ENCODE data around the gene CHMP6.
"Not testable (repeated sequence)": the region's sequence is repeated elsewhere in the genome, so short reads cannot be mapped to it uniquely, and the experiment has no call there.

The CHMP6 gene

DNA sequence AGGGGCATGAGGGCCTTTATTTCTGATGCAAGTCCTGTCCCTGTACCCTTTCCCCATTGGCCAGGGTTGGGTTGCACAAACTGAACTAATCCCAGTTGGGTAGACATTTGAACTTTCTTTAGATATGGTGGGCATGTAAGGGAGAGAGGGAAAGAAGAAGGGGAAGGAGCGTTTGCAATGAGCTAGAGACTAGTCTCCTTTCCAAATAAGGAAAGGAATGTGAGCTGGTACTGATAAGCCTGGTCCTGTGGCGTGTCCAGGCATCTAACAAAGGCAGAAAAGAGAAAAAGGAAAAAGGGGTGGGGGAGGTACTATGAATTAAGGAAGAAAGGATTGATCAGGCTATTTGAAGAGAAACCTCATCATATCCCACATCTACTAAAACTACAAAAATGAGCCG lies 20.3 kb downstream of the CHMP6 start:
- DNase-seq (ENCODE audit: low read depth): no peak

- no peak for DNase-seq (ENCODE audit: low read depth)
These were observed 21.2 kb downstream of the CHMP6 start for GRCh38 chr17:81012574-81013447.

DNA sequence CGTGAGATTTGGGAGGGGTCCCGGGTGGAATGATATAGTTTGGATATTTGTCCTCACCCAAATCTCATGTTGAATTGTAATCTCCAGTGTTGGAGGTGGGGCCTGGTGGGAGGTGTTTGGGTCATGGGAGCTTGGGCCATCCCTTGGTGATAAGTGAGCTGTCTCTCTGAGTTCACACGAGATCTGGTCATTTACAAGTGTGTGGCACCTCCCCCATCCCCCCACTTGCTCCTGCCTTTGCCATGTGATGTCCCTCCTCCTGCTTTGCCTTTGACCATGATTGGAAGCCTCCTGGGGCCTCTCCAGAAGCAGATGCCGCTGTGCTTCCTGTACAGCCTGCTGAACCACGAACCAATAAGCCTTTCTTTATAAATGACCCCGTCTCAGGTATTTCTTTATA lies 22.0 kb downstream of the CHMP6 start:
- no peak for DNase-seq (ENCODE audit: low read depth)

GRCh38 chr17:81015136-81015535 lies 23.5 kb downstream of the CHMP6 start:
- DNase-seq (ENCODE audit: low read depth): no peak

GRCh38 chr17:81016575-81016974 lies 24.9 kb downstream of the CHMP6 start:
- no peak for DNase-seq (ENCODE audit: low read depth)

DNA sequence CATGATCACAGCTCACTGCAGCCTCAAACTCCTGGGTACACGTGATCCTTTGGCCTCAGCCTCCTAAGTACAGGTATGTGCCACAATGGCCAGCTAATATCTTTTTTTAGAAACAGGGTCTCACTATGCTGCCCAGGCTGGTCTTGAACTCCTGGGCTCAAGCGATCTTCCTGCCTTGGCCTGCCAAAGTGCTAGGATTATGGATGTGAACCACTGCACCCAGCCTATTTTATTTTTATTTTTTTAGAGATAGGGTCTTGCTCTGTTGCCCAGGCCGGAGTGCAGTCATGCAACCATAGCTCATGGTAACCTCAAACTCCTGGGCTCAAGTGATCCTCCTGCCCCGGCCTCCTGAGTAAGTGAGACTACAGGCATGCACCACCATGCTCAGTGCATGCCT lies 25.7 kb downstream of the CHMP6 start:
- not testable (repeated sequence) for DNase-seq (ENCODE audit: low read depth)

DNA sequence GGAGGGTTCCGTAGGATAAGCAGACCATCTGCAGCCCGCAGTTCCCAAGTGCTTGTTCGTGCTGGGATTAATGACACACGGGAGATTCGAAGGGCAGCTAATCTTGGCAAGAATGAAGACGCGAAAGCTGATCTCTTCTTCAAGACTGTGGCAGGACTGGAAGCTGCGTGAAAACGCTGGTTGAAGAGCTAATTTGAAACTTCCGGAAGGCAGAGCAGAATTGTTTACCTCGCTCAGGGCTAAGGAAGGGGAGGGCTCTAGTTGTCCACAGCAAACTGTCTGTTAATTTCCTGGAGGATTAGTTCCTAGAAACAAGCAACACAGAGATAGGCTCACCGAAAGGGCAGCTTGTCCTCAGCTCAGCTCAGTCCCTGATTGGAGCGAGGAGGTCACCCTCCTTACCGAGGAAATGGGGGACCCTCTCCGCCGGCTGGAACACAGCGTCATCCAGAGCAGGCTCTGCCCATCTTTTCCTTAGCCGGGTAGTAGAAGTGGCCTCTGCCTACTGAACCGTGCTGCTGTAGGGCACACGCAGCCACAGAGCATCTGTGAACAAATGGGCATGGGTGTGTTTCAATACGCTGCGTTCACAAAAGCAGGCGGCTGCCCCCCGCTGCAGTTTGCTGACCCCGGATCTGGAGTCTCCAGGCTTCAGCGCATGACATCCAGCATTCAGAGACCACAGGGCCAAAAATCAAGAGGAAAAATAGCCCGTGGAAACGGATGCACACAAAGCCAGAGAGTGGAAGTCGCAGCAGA lies 26.6 kb downstream of the CHMP6 start:
- DNase-seq (ENCODE audit: low read depth): no peak

DNA sequence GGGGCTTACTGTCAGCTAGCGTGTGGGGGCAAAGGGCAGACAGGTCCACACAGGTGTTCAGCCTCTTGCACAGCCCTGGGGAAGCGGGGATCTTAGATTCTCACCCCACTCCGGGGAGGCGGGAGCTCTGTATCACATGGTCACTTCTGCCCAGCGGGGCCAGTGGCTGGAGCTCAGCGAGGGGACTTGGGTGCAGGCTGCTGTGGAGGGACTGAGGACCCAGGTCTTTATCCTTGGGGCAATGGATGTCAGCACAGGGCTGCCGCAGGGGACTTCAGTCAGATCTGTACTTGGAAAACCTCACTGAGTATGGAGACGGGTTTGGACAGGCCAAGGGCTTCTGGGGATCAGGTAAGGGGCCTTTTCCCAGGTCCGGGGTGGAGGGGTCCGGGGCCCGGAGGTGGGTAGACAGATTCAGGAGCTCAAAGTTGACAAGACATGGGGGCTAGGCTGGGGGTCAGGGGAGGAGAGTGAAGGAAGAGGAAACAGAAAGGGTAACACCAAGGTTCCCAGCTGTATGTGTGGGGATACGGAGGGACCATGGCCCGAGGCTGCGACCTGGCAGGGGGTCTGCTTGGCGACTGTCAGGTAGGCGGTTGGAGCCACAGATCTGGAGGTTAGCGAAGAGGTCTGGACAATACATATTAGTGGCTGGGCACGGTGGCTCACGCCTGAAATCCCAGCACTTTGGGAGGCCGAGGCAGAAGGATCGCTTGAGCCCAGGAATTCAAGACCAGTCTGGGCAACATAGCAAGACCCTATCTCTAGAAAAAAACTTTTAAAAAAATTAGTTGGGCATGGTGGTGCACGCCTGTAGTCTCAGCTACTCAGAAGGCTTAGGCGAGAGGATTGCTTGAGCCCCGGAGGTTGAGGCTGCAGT lies 28.2 kb downstream of the CHMP6 start:
- DNase-seq (ENCODE audit: low read depth): no peak

DNA sequence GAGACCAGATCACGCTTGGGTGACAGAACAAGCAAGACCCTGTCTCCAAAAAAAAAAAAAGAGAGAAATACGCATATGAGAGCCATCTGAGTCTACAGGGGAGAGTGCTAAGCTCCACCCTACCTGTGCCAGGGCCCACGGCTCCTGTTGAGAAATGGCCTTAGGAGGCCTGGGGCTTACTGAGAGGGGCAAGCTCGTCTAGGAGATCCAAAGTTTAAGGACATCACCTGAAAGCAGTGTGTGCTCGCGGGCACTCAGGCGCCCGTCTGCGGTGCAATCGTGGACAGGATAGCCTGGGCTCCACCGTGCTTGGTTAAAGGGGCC lies 28.8 kb downstream of the CHMP6 start:
- no peak for DNase-seq (ENCODE audit: low read depth)

DNA sequence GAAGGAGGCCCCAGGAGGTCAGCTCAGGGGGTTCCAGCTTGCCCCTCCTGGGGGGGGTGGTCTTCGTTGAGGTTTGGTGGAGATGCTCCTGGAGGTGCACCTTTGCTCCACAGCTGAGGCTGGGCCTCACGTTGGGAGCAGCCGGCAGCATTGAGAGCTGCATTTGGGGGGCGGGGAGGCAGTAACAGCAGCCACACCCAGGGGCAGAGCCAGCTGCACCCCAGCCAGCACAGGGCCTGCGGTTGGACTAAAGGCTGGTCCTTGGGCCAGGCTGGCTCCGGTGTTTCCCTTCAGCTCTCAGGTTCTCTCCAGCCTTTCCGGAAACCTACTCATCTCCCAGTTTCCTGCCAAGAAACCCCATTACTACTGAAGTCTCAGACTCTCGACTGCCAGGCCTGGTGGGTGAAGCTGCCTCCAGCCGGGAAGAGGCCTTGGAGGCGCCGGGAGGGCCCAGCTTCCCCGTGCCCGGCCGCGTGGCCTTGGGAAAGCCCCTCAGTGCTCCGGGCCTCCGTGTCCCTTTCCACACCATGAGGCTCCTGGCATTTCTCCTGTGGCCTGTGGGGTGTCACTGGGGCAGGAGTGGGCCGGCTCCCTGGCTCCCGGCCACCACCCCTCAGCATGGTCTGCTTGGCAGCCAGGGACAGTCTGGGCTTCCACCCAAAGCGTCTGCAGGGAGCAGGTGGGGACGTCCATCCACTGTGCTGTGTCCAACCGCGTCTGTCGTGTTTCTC lies 29.3 kb downstream of the CHMP6 start:
- DNase-seq (ENCODE audit: low read depth): no peak

DNA sequence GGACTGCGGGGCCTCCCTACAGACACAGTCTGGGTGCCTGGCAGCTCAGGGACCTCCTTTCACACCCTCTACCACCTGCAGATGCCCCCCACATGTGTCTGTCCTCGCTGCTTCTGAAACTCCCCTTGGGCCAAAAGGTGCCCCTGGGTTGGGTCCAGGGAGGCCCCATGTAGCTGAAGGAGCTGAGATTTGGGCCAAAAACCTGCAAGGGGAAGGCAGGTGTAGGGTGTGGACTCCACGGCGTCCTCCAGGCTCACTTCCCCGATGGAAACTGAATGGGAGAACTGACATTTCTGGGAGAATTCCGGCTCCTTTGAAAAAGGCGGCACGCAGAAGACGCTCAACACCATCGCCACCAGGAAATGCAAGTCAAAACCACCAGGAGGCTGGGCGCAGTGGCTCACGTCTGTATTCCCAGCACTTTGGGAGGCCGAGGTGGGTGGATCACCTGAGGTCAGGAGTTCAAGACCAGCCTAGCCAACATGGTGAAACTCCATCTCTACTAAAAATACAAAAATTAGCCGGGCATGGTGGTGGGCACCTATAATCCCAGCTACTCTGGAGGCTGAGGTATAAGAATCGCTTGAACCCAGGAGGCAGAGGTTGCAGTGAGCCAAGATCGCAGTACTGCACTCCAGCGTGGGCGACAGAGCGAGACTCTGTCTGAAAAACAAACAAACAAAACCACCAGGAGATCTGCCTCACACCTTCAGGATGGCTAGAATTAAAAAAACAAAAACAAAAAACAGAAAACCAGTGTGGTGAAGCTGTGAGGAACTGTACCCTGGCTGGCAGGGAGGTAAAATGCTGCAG lies 30.1 kb downstream of the CHMP6 start:
- no peak for DNase-seq (ENCODE audit: low read depth)

DNA sequence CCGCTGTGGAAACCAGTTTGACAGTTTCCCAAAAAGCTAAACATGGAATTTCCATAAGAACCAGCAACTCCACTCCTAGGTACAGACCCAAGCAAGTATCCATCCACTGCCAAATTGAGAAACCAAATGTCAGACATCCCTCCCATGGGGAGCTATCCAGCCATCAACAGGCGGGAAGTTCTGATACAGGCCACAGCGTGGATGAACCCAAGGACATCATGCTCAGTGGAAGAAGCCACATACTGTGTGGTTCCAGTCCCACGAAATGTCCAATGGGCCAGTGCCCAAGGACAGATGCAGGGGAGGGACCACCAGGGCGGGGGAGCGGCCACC lies 30.7 kb downstream of the CHMP6 start:
- DNase-seq (ENCODE audit: low read depth): no peak

DNA sequence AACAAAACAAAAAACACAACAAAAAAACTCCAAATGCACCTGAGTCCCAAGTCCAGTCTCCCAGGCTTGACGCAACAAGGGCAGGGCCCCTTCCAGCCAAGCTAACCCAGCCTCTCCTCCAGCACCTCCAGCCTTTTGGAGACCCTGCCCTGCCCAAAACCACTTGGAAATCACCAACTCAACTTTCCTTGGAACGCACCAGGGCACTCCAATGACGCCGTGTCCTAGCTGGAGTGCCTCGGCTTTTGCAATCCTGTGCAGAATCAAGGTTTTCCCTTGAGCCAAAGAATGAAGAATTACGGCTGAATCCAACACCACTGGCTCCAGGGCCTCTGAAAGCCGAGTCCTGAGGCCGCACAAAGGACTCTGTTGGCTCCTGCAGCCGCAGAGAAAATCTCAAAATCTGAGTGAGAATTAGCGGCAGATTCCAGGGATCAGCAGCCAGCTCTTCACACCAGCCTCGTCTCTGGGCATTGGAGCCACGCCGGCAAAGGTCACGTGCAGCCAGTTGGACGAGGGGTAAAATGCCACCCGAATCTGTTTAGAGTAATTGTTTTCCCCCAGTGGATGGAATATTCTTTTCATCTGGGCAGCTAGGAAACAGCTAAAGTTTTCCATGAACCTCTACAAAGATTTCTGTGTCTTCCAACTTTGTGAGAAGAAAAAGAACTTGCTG lies 33.6 kb downstream of the CHMP6 start:
- DNase-seq (ENCODE audit: low read depth): no peak

DNA sequence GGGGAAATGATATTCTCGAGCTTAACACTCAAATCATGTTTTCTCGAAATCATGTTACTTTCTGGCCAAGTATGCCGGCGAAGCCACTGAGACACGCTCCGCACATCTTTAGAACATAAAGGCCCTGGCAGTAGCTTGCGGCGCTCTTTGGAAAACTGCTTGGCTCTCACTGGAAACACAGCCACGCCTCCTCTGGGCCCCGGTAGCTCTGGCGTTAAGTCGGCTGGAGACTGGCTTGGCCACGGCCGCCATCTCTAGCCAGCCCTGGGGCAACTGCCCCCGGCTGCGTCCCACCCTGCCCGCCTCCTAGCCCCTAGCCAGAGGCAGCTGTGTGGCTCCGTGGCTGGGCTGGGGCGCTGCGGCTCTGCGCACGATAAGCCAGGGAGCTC lies 34.1 kb downstream of the CHMP6 start:
- no peak for DNase-seq (ENCODE audit: low read depth)

GRCh38 chr17:81026266-81027036 lies 34.8 kb downstream of the CHMP6 start:
- no peak for DNase-seq (ENCODE audit: low read depth)

GRCh38 chr17:81027038-81027437 lies 35.4 kb downstream of the CHMP6 start:
- DNase-seq (ENCODE audit: low read depth): no peak

DNA sequence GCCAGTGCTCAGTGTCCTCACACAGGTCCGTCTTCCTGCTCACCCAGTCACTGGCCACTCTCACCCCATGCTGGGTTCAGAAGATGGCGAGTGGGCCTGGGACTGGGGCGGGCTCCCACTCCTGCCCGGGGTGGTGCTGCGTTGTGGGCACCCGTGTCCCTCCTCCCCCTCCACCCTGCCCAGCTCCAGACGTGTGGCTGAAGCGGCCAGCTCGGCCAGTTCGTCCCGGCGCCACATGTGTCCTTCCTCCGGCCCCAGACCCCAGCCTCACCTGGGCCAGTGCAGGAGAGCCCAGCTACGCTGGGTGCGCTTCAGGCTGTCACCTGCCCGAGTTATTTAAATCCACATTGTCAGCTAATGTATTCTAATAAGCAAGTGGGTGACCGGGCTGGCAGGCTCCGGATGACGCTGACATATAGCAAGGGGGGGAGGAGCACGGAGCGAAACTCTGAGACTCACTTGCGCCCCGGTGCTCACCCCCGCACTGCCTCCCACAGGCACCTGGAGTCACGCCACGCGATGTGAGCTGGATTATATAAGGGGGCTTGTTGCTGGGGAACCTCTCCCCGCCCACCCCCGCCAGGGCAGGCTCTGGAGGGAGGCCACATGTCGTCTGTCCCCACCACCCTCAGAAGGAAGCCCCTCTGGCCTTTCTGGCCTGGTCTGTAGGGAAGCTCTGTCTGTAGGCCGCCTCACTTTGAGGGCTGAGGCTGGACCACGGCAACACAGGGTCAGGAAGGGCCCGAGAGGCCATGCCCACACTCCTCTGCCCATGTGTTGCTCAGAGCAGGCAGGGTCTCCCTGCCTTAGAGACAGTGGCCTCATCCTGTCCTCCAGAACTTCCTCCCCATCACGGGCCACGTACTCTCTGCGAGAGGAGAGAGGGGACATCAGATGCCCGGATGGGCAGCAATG lies 36.2 kb downstream of the CHMP6 start:
- no peak for DNase-seq (ENCODE audit: low read depth)

DNA sequence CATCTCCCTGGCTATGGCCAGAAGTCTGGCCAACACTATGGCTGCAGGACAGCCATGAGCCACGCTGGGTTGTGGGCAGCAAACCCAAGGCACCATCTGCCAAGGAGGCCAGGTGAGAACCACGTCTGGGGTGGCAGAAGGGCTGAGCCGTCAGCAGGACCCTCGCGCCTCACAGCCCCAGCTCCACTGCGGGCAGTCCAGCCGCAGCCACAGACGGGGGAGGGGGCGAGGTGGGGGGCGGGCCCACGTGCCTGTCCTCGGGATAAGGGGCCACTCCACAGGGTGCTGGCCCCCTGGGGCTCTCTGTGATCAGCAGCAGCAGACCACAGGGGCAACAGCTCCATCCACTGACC lies 36.8 kb downstream of the CHMP6 start:
- no peak for DNase-seq (ENCODE audit: low read depth)

GRCh38 chr17:81029859-81030258 lies 38.2 kb downstream of the CHMP6 start:
- no peak for DNase-seq (ENCODE audit: low read depth)
